ENCODE data around the gene TVP23A.

DNA sequence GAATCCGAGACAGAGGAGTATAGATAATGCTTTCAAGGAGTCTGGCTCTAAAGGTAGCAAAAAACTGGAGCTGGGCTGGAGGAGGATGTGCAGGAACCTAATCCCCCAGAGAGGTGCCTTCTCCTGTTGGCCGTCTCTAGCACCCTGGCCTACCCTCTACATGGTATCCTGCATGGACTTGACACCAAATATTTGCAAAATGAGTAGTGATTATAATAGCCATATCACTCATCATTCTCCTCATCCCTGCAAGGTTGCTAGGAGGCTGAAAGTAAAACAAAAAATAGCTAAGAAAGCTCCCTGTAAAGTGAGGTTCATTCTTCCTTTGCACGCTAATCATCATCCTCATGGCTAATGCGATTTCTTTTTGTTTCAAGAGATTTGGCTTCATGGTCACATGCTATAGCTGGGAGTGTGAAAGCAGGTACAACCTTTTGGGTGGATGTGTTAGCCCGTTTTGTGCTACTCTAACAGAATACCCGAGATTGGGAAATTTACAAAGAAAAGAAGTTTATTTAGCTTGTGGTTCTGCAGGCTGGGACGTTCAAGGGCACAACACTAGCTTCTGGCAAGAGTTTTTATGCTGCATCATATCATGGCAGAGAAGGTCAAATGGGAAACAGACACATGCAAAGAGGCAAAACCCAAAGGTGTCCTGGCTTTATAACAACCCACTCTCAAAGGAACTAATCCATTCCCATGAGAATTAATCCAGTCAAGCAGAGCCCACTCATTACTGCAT is 31.3 kb upstream of the TVP23A start:
- TF ChIP-seq, protein P1, sequence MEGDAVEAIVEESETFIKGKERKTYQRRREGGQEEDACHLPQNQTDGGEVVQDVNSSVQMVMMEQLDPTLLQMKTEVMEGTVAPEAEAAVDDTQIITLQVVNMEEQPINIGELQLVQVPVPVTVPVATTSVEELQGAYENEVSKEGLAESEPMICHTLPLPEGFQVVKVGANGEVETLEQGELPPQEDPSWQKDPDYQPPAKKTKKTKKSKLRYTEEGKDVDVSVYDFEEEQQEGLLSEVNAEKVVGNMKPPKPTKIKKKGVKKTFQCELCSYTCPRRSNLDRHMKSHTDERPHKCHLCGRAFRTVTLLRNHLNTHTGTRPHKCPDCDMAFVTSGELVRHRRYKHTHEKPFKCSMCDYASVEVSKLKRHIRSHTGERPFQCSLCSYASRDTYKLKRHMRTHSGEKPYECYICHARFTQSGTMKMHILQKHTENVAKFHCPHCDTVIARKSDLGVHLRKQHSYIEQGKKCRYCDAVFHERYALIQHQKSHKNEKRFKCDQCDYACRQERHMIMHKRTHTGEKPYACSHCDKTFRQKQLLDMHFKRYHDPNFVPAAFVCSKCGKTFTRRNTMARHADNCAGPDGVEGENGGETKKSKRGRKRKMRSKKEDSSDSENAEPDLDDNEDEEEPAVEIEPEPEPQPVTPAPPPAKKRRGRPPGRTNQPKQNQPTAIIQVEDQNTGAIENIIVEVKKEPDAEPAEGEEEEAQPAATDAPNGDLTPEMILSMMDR (IDR thresholded peaks at IDR 0.05; ENCODE audit: low read length): no peak
- TF ChIP-seq EZH2phosphoT487 (IDR thresholded peaks at IDR 0.05; ENCODE audit: low read length) (no peak), EZH2 (optimal IDR thresholded peaks at IDR 0.05; ENCODE audit: low read depth, low read length) (no peak)
